CD4-positive, alpha-beta T cell treated with Interleukin-17A for 1 hour (primary cell): ENCODE measurements around the gene PPP1R37.

ENCODE experiments used
- DNase-seq: peaks from one replicate; pipeline ENCODE4 v3.0.0-alpha.2; 2020

Gene PPP1R37

DNA sequence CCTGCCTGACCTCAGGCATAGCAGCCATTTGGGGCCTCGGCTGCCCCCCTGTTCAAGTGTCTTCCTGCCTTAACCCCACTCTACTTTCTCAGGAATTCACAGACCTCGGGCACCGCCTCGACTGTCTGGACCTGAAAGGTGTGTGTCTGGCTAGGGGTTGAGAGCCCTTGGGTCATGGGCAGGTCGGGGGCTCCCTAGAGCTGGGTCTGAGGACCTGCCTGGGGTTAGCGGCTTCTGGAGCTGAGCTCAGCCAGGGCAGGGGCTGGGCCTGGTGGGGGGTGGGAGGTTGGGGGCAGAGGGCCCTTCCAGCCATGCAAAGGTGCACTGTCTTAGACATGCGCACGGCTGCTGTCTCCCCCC lies 47.1 kb downstream of the PPP1R37 start:
- no peak for DNase-seq

- no peak for DNase-seq
Measured at GRCh38 chr19:45140533-45140932, 47.6 kb downstream of the PPP1R37 start.

DNA sequence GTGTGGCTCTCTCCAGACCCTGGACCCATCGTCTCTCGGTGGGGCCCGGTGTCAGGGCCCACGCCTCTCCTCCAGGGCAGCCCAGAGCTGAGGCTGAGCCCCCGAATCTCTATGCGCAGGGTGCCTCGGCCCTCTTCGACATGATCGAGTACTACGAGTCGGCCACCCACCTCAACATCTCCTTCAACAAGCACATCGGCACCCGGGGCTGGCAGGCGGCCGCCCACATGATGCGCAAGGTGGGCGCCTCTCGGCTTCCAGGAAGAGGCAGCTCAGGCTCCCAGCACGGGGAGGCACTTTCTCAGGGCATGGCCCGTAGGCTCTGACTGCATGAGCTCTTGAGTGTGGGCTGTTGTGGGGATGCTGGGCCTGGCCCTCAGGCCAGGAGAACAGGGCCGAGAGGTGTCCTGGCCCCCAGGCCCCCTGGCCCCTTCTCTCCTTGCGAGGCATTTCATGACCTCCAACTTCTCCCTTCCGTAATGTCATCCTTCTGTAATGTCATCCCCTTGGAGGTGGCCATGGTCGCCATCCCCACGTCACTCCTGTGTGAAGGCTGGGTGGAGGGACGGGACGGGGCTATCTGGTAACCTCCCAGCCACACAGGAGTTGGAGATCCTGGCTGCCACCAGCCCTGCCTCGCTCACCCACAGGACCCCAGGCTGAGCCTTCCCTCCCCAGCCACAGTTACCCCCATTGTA lies 48.4 kb downstream of the PPP1R37 start:
- DNase-seq = no peak

- no peak for DNase-seq
Measured at GRCh38 chr19:45142016-45142725, 49.2 kb downstream of the PPP1R37 start.

DNA sequence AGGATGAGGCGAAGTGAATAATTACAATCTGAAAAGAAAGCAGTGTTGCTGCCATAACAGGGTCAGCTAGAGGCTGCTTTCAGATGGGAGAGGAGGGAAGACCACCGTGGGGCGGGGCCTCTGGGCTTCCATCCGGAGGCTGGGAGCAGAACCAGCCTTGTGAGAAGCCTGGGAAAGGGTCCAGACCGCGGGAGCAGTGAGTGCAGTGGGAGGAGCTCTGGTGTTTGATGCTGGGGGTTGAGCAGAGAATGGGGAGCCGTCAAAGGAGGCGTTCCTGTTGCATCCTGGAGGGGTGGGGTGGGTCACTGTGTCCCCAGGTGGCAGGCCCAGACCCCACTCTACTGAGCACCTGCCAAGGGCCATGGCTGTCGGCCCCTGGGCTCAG lies 49.7 kb downstream of the PPP1R37 start:
- DNase-seq = no peak

- DNase-seq = no peak
Measured at GRCh38 chr19:45144431-45145269, 51.7 kb downstream of the PPP1R37 start.

- DNase-seq = no peak
Measured at GRCh38 chr19:45145270-45146189, 52.6 kb downstream of the PPP1R37 start.

DNA sequence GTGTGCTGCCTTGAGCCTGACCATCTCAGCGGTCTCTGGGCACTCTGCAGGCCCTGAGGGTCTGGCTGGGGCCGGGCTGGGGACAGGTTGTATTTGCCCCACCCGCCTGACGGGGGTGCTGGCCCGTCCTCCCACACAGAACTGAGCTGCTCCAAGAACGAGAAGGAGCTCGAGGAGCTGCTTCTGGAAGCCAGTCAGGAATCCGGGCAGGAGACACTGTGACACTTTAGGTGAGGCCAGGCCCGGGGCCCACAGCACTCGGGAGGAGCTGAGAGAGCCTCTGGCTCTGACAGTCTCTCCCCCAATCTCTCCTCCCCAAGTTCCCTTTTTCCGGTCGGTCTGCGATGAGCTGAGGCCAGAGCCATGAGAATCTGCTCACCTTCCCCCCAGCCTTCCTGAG lies 53.3 kb downstream of the PPP1R37 start:
- DNase-seq = no peak

DNA sequence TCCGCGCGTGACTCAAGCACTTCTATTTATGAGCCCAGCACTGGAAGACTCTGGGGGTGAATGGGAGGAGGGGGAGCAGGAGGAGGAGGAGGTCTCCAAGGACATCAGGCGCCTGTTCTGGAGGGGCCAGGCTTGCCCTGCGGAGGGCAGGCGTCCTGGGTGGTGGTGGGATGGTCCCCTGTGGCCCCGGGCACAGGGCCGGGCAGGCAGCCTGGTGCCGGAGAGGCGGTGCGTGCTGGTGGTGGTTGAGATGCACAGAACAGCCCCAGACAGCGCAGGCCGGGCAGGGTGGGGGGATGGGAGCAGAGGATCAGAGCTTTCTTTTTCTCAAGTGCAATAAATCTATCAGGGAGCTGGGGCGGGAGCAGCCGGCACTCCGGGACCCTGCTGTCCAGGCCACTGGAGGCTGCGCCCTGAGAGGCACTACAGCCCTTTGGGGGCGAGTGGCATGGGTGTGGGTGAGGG lies 53.8 kb downstream of the PPP1R37 start:
- DNase-seq = no peak

- no peak for DNase-seq
Measured at GRCh38 chr19:45147835-45148676, 55.1 kb downstream of the PPP1R37 start.

DNA sequence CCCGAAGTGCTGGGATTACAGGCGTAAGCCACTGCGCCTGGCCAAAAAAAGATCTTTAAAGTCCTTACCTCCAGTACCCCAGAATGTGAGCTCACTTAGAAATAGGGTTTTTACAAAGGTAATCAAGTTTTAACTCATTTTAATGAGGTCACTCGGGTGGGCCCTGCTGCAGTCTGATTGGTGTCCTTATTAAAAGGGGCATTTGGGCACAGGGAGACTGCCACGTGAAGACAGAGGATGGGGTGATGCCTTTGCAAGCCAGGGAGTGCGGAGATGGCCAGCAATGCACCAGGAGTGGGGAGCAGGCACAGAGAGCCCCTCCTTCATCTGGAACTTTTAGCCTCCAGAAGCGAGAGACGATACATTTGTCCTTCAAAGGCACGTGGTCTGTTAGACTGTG lies 56.1 kb downstream of the PPP1R37 start:
- DNase-seq = no peak

DNA sequence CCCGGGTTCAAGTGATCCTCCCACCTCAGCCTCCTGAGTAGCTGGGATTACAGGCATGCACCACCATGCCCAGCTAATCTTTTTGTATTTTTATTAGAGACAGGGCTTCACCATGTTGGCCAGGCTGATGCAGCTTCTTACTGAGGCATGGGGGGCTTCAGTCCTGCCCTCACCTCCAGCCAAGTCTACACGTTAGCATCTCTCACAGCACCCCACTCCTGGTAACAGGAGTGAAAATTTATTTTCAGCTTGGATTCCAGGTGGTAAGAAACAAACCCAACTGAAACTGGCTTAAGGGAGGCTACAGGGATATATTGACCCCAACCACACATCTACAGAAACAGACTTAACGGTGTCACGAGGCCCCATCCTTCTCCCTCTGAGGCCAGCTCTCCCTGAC lies 57.2 kb downstream of the PPP1R37 start:
- DNase-seq = no peak

GRCh38 chr19:45150751-45151281 lies 57.8 kb downstream of the PPP1R37 start:
- no peak for DNase-seq

DNA sequence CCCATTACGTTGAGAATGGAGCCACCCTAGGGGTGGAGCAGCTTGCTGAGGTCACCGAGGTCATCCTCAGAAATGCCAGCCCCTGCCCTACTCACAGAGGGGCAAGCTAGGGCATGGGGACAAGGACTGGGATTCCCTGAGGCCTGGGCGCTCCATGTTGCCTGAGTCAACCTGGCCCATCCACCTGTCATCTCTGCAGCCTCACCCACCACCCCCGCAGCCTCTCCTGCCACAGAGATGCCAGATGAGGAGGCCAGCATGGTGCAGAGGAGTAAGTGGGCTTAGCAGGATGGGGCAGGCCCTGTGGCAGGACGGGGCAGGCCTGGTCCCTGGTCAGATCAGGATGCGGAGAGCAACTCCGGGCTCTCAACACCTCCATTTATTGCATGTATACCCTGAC lies 58.3 kb downstream of the PPP1R37 start:
- DNase-seq = no peak

DNA sequence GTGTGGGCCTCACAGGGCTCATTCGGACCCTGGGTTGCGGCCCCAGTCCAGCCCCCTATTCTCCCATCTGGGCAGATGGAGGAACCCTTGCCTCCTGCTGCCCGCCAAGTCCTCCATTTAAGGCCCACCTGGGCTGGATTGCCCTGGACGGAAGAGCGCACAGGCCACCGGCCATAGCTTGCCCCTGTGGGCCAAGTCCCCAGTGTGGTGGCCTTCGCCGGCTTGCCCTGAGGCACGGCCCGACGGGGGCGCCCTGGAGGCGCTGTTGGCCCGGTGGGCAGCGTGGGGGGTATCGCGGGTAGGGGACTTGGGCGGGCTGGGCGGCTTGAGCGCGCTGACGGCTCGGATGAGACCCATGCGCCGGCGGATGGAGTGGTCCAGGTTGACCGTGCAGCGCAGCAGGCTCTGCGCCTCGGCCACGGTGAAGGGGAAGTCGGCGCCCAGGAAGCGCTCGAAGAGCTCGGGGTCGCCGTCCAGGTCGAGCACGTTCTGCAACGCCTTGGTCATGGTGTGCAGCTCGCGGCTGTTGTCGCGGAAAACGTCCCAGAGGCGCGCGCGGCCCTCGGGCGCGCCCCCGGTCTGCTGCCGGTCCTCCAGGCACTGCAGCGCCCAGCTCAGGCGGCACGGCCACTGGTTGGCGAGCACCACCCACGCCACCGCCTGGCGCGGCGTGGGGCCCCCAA lies 59.0 kb downstream of the PPP1R37 start:
- DNase-seq = no peak

- DNase-seq = peak; percentile 64
Measured at GRCh38 chr19:45152504-45153338, 59.7 kb downstream of the PPP1R37 start.

GRCh38 chr19:45153339-45154063 lies 60.5 kb downstream of the PPP1R37 start:
- DNase-seq = peak; percentile 39

GRCh38 chr19:45154064-45154827 lies 61.3 kb downstream of the PPP1R37 start:
- no peak for DNase-seq
